Heart left ventricle (tissue), 13 donors: ENCODE measurements around the gene BCAS1.

ENCODE experiments used
- POLR2A ChIP-seq, 2 donors: fragments of 450-650 bp; IDR thresholded peaks; one replicate each; pipeline ENCODE4 v1.6.1; 2017; ENCODE audit warnings: antibody characterized with exemption in 2 of 2, mild to moderate bottlenecking in 2 of 2, moderate library complexity in 2 of 2
- TF ChIP-seq, protein P1 (sequence below), 12 donors: fragments of 200-600 bp; sonication (generic) in 4 of 12; IDR thresholded peaks; one replicate each; pipeline versions ENCODE4 v1.5.0 to v1.8.0; 2018 to 2022; ENCODE audit warnings: antibody characterized with exemption in 12 of 12, mild to moderate bottlenecking in 5 of 12
- donor health status: ischemic (EF 13 %, LVEDD 7.1; RV severe dilation, severe dysfunction).
- donor health status: DM: no; HTN: yes; CAD: no.
- donor health status: DM: no; HTN: no; CAD: no.
- donor health status: ischemic (EF 25% LVEDD 6.9; RV normal size, moderate dysfunction).
- donor health status: ischemic (EF 25% LVEDD 5.7; RV mildly dilated, moderate dysfunction).
- donor health status: ischemic (EF 35%, LVEDD 5.7; RV mildly dilated, moderate dysfunction).
- donor health status: nonischemic (EF 11% LVEDD 7.7; RV severe dilation, severe dysfunction).
- donor health status: DM: yes; HTN: yes; CAD: no.
- donor health status: PGD.
- donor health status: ischemic (EF 29% LVEDD 5.4; RV normal size, mild dysfunction).
- donor health status: nonischemic (EF 23%, LVEDD 6.1; RV moderate dilation, normal function).

GRCh38 chr20:54091120-54091480, 20.7 kb upstream of the BCAS1 start:
- TF ChIP-seq POLR2A (IDR thresholded peaks at IDR 0.05) = no peak
- TF ChIP-seq, protein P1, sequence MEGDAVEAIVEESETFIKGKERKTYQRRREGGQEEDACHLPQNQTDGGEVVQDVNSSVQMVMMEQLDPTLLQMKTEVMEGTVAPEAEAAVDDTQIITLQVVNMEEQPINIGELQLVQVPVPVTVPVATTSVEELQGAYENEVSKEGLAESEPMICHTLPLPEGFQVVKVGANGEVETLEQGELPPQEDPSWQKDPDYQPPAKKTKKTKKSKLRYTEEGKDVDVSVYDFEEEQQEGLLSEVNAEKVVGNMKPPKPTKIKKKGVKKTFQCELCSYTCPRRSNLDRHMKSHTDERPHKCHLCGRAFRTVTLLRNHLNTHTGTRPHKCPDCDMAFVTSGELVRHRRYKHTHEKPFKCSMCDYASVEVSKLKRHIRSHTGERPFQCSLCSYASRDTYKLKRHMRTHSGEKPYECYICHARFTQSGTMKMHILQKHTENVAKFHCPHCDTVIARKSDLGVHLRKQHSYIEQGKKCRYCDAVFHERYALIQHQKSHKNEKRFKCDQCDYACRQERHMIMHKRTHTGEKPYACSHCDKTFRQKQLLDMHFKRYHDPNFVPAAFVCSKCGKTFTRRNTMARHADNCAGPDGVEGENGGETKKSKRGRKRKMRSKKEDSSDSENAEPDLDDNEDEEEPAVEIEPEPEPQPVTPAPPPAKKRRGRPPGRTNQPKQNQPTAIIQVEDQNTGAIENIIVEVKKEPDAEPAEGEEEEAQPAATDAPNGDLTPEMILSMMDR (IDR thresholded peaks at IDR 0.05) = no peak
